ENCODE measurements around the gene TTLL11.
A peak's percentile ranks its signal among the peaks of the same experiment; 100 is the strongest.

The TTLL11 gene

DNA sequence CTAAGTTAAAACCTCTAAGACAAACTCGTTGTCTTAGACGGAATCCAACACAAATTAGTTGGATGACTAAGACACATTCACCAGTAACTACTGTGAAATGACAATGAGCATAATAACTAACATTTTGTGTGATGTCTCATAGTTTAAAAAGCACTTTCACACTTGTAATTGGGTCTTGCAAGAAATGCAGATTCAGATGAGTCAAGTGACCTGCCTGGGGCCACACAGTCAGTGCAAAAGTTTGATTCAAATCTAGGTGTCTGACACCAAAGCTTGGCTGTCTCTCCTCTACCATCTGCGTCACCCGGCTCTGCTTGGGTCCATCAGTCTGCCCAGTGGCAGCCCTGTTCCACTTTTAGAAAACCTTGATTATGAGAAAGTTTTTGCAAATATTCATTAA lies 143.7 kb downstream of the TTLL11 start:
- TF ChIP-seq, protein P1, sequence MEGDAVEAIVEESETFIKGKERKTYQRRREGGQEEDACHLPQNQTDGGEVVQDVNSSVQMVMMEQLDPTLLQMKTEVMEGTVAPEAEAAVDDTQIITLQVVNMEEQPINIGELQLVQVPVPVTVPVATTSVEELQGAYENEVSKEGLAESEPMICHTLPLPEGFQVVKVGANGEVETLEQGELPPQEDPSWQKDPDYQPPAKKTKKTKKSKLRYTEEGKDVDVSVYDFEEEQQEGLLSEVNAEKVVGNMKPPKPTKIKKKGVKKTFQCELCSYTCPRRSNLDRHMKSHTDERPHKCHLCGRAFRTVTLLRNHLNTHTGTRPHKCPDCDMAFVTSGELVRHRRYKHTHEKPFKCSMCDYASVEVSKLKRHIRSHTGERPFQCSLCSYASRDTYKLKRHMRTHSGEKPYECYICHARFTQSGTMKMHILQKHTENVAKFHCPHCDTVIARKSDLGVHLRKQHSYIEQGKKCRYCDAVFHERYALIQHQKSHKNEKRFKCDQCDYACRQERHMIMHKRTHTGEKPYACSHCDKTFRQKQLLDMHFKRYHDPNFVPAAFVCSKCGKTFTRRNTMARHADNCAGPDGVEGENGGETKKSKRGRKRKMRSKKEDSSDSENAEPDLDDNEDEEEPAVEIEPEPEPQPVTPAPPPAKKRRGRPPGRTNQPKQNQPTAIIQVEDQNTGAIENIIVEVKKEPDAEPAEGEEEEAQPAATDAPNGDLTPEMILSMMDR (conservative IDR thresholded peaks at IDR 0.05; ENCODE audit: control insufficient read depth, insufficient read depth, low read depth, low read length): no peak
- no peak overlapping the region for H3K4me3 ChIP-seq (ENCODE audit: control insufficient read depth, low read depth, low read length)
- DNase-seq (ENCODE audit: low read depth): no peak

DNA sequence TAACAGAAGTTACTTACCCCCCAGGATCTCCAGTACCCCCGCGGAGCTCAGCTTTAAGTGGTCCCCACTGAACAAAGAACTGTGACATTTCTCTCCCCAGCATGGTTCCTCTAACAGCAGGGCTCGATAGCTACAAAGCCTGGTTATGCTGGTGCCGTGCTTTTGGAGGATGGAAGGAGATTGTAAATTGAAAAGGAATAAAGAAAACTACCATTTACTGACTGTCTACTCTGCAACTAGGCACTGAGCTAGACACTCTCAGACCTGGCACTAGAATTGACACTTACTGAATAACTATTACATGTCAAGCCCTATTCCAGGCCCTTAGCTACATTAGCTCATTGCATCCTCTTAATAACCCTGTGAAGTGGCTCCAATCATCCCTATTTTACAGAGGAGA lies 145.3 kb downstream of the TTLL11 start:
- TF ChIP-seq, protein P1 (conservative IDR thresholded peaks at IDR 0.05; ENCODE audit: control insufficient read depth, insufficient read depth, low read depth, low read length): no peak
- H3K4me3 ChIP-seq (ENCODE audit: control insufficient read depth, low read depth, low read length): no peak overlapping the region
- DNase-seq (ENCODE audit: low read depth): no peak

DNA sequence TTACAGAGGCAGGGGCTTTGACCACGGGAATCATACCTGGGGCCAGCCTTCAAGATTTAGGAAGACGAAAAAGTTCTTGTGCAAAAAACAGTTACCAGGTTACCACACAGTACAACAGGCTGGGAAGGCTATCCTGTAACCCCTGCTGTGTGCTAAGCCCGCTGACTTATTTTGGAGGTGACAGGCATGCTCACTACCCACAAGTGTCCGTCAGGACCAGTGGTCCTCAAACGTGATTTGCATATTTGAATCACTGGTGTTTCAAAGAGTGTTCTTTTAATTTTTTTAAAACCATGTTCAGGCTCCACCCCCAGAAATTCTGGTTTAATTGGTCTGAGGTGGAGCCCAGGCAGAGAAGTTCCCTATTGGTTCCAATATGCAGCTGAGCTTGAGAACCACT lies 146.6 kb downstream of the TTLL11 start:
- no peak for DNase-seq (ENCODE audit: low read depth)
- TF ChIP-seq, protein P1 (conservative IDR thresholded peaks at IDR 0.05; ENCODE audit: control insufficient read depth, insufficient read depth, low read depth, low read length): no peak
- no peak overlapping the region for H3K4me3 ChIP-seq (ENCODE audit: control insufficient read depth, low read depth, low read length)

DNA sequence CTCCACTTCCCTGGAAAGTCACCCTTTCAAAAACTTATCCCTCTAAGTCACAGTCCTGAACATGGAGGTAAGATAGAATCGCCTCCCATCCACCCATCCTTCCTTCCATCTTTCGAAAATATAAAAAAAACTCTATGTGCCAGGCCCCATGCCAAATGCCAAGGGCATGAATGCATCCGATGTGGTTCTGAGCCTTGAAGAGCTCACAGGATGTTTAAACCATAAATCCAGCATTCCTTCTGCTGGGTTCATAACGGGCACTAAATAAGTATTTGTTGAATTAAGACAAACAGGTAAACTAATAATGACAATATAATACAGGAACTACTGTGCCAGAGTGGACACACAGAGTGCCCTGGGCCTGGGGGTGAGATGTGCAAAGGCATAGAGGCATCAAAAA lies 147.3 kb downstream of the TTLL11 start:
- DNase-seq (ENCODE audit: low read depth): peak; percentile 43

DNA sequence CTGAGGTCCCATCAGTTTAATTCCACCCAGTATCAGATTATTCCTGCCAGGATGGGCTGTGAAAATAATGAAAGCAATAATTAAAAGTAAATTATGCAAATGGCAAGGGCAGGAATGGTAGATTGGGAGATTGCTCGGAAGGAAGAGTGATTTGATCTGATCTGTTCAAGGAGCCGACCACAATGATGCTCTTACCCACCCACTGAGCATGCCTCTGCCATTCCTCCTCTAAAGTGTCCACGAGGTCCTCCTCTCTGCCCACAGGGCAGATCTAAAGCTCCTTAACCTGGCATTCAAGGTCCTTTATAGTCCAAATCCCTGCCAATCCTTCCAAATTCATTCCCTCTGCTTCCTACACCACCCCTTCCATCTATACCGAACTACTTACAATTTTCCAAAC lies 147.8 kb downstream of the TTLL11 start:
- no peak overlapping the region for H3K4me3 ChIP-seq (ENCODE audit: control insufficient read depth, low read depth, low read length)
- no peak for DNase-seq (ENCODE audit: low read depth)
- TF ChIP-seq, protein P1 (conservative IDR thresholded peaks at IDR 0.05; ENCODE audit: control insufficient read depth, insufficient read depth, low read depth, low read length): no peak

More for the DNA sequence above, 147.3 kb downstream of the TTLL11 start:
- TF ChIP-seq, protein P1 (conservative IDR thresholded peaks at IDR 0.05; ENCODE audit: control insufficient read depth, insufficient read depth, low read depth, low read length): no peak
- no peak overlapping the region for H3K4me3 ChIP-seq (ENCODE audit: control insufficient read depth, low read depth, low read length)

DNA sequence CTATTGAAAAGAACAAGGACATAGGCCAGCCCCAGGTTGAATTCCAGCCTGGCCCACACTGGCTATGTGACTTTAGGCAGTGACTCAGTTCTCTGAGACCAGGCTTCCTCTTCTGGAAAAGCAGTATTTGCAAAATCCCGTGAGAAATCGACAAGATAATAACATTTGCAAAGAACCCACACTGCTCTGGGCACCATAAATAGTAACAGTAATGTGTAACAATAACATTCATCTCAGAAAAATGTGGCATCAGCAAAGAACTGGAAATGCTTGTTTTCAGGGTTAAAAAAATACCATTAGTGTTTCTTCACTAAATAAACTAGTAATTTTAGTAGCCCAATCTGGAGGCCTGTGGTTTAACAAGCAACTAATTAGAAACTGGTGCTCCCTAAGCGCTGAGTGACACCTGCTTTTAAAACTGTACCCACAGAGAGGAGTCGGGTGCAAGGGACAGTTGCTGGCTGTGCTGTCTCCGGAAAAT lies 148.4 kb downstream of the TTLL11 start:
- no peak overlapping the region for H3K4me3 ChIP-seq (ENCODE audit: control insufficient read depth, low read depth, low read length)
- DNase-seq (ENCODE audit: low read depth): peak; percentile 82
- TF ChIP-seq, protein P1 (conservative IDR thresholded peaks at IDR 0.05; ENCODE audit: control insufficient read depth, insufficient read depth, low read depth, low read length): no peak

DNA sequence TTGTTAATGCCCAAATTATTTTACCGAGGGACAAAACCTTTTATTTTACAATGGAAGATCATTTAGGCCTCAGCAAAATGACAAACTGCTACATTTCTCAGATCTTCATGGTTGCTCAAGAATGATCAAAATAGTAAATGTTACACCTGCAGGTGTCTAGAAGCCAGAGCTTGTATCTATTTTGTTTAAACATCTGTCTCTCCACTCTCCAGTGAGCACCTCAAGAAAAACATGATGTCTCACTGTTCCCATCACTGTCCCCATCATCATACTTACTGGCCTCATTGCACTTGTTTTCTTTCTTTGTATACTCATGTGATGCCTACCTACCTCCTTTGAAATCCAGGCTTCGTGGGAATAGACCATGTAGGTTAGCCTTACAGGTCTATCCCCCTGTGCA lies 149.6 kb downstream of the TTLL11 start:
- TF ChIP-seq, protein P1 (conservative IDR thresholded peaks at IDR 0.05; ENCODE audit: control insufficient read depth, insufficient read depth, low read depth, low read length): no peak
- DNase-seq (ENCODE audit: low read depth): no peak
- H3K4me3 ChIP-seq (ENCODE audit: control insufficient read depth, low read depth, low read length): no peak overlapping the region

Data from fibroblast of mammary gland (primary cell).